ENCODE data around the gene TEX35.

Gene TEX35

GRCh38 chr1:178503849-178504248 is 9.1 kb upstream of the TEX35 start:
- no peaks in the 10 kb centered on the region for H3K36me3 ChIP-seq (ENCODE audit: insufficient read depth, low read depth, low read length)
- H3K4me1 ChIP-seq (ENCODE audit: insufficient read depth, low read length), result 0 out of 2 replicates have a peak, but pooled peaks cover 3% of the 10 kb centered on the region
- no peak overlapping the region for H3K4me3 ChIP-seq (ENCODE audit: low read length)
- H3K9me3 ChIP-seq (ENCODE audit: insufficient read depth, low read depth, low read length), result no peaks in the 10 kb centered on the region
- no peak overlapping the region for H3K27ac ChIP-seq (ENCODE audit: low read length)
- no peak overlapping the region for H3K9ac ChIP-seq (ENCODE audit: low read depth, low read length)
- no peaks in the 10 kb centered on the region for H3K27me3 ChIP-seq (ENCODE audit: insufficient read depth, low read length)

- H3K9me3 ChIP-seq (ENCODE audit: insufficient read depth, low read depth, low read length), result no peaks in the 10 kb centered on the region
- no peak overlapping the region for H3K9ac ChIP-seq (ENCODE audit: low read depth, low read length)
- no peak overlapping the region for H3K4me3 ChIP-seq (ENCODE audit: low read length)
- no peak overlapping the region for H3K27ac ChIP-seq (ENCODE audit: low read length)
- H3K4me1 ChIP-seq (ENCODE audit: insufficient read depth, low read length), result 0 out of 2 replicates have a peak, but pooled peaks cover 3% of the 10 kb centered on the region
- H3K36me3 ChIP-seq (ENCODE audit: insufficient read depth, low read depth, low read length), result no peaks in the 10 kb centered on the region
- no peaks in the 10 kb centered on the region for H3K27me3 ChIP-seq (ENCODE audit: insufficient read depth, low read length)
These were observed 8.6 kb upstream of the TEX35 start for GRCh38 chr1:178504286-178504685.

GRCh38 chr1:178506177-178506576 is 6.7 kb upstream of the TEX35 start:
- Histone ChIP-seq H3K9me3 (ENCODE audit: insufficient read depth, low read depth, low read length) (no peaks in the 10 kb centered on the region), H3K27me3 (ENCODE audit: insufficient read depth, low read length) (no peaks in the 10 kb centered on the region), H3K4me3 (ENCODE audit: low read length) (no peak overlapping the region), H3K9ac (ENCODE audit: low read depth, low read length) (no peak overlapping the region), H3K27ac (ENCODE audit: low read length) (no peak overlapping the region), H3K4me1 (ENCODE audit: insufficient read depth, low read length) (no peaks in the 10 kb centered on the region), H3K36me3 (ENCODE audit: insufficient read depth, low read depth, low read length) (no peaks in the 10 kb centered on the region)

DNA sequence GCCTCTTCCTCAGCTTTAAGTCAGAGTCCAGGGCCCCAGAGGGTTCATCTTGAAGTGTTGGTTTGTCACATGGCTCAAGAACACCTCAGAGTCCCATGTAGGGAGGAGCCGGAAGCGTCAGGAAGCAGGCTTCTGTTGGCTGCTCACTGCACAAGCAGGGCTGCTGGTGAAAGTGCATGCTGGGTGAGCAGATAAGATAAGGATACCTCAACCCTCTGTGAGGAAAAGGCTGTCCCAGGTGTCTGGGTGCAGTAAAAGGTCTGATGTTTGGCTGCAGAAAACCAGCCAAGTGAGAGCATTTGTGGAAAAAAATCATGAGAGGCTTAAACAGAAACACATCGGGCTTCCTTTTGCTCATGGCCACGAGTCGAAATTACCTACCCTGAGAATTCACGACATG is 6.2 kb upstream of the TEX35 start:
- Histone ChIP-seq H3K9me3 (ENCODE audit: insufficient read depth, low read depth, low read length) (no peaks in the 10 kb centered on the region), H3K9ac (ENCODE audit: low read depth, low read length) (no peak overlapping the region), H3K27ac (ENCODE audit: low read length) (no peak overlapping the region), H3K4me1 (ENCODE audit: insufficient read depth, low read length) (no peaks in the 10 kb centered on the region), H3K4me3 (ENCODE audit: low read length) (no peak overlapping the region), H3K27me3 (ENCODE audit: insufficient read depth, low read length) (no peaks in the 10 kb centered on the region), H3K36me3 (ENCODE audit: insufficient read depth, low read depth, low read length) (no peaks in the 10 kb centered on the region)

DNA sequence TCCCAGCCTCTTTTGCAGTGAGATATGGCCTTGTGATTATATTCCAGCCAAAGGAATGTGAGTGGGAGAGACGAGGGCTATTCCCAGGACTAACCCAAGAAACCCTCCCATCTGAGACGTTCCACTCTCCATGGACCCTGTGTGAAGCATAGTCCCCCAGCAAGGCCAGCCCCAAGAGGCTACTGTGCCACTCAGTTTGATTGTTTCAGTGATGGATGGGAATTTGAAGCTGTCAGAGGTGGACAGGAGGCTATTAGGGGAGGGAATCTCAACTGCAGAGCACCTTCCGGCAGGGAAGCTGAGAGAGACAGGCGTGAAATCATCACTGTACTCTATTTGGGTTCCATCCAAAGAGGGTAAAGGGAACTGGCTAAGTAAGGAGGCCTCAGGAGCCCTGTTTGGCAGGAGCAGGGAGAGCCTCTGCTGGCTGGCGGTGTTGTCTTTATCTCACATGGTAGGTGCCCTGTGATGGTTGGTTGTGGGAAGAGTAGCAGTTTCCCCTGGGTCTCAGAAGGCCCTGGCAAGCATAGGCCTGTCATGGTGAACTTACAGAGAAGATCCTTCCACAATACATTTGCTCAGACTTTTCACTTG is 3.4 kb upstream of the TEX35 start:
- no peaks in the 10 kb centered on the region for H3K36me3 ChIP-seq (ENCODE audit: insufficient read depth, low read depth, low read length)
- H3K9me3 ChIP-seq (ENCODE audit: insufficient read depth, low read depth, low read length), result no peaks in the 10 kb centered on the region
- H3K4me1 ChIP-seq (ENCODE audit: insufficient read depth, low read length), result no peaks in the 10 kb centered on the region
- H3K27ac ChIP-seq (ENCODE audit: low read length), result no peak overlapping the region
- H3K9ac ChIP-seq (ENCODE audit: low read depth, low read length), result no peak overlapping the region
- no peak overlapping the region for H3K4me3 ChIP-seq (ENCODE audit: low read length)
- no peaks in the 10 kb centered on the region for H3K27me3 ChIP-seq (ENCODE audit: insufficient read depth, low read length)

GRCh38 chr1:178510155-178510554 is 2.8 kb upstream of the TEX35 start:
- Histone ChIP-seq H3K4me3 (ENCODE audit: low read length) (no peak overlapping the region), H3K27me3 (ENCODE audit: insufficient read depth, low read length) (no peaks in the 10 kb centered on the region), H3K4me1 (ENCODE audit: insufficient read depth, low read length) (no peaks in the 10 kb centered on the region), H3K9me3 (ENCODE audit: insufficient read depth, low read depth, low read length) (no peaks in the 10 kb centered on the region), H3K36me3 (ENCODE audit: insufficient read depth, low read depth, low read length) (no peaks in the 10 kb centered on the region), H3K9ac (ENCODE audit: low read depth, low read length) (no peak overlapping the region), H3K27ac (ENCODE audit: low read length) (no peak overlapping the region)

GRCh38 chr1:178513278-178513983 is 522 bp downstream of the TEX35 start:
- Histone ChIP-seq H3K27me3 (ENCODE audit: insufficient read depth, low read length) (no peaks in the 10 kb centered on the region), H3K4me3 (ENCODE audit: low read length) (no peak overlapping the region), H3K27ac (ENCODE audit: low read length) (no peak overlapping the region), H3K36me3 (ENCODE audit: insufficient read depth, low read depth, low read length) (no peaks in the 10 kb centered on the region), H3K9me3 (ENCODE audit: insufficient read depth, low read depth, low read length) (no peaks in the 10 kb centered on the region), H3K4me1 (ENCODE audit: insufficient read depth, low read length) (no peaks in the 10 kb centered on the region), H3K9ac (ENCODE audit: low read depth, low read length) (no peak overlapping the region)

DNA sequence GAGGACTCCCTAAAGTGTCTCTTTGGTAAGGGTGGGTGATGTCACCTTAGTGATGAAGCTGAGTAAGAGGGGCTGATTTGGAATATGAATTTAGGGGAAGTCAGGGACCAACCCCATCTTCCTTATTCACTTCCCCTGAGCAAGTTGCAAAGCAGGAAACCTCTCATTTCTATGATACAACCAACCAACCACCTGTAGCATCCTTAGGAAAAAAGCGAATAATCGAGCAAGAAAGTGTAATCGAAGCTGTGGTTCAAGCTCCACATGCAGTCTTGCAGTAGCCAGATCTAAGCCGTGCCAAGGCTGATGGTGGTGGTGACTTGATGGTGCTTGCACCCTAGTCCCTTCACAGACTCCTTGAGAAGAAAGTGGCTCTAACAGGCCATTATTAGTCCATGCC is 3.2 kb downstream of the TEX35 start:
- H3K9me3 ChIP-seq (ENCODE audit: insufficient read depth, low read depth, low read length), result no peaks in the 10 kb centered on the region
- H3K4me3 ChIP-seq (ENCODE audit: low read length), result no peak overlapping the region
- no peaks in the 10 kb centered on the region for H3K36me3 ChIP-seq (ENCODE audit: insufficient read depth, low read depth, low read length)
- no peaks in the 10 kb centered on the region for H3K4me1 ChIP-seq (ENCODE audit: insufficient read depth, low read length)
- H3K9ac ChIP-seq (ENCODE audit: low read depth, low read length), result no peak overlapping the region
- H3K27me3 ChIP-seq (ENCODE audit: insufficient read depth, low read length), result no peaks in the 10 kb centered on the region
- no peak overlapping the region for H3K27ac ChIP-seq (ENCODE audit: low read length)

GRCh38 chr1:178518894-178519293 is 6.0 kb downstream of the TEX35 start:
- Histone ChIP-seq H3K36me3 (ENCODE audit: insufficient read depth, low read depth, low read length) (no peaks in the 10 kb centered on the region), H3K4me1 (ENCODE audit: insufficient read depth, low read length) (no peaks in the 10 kb centered on the region), H3K4me3 (ENCODE audit: low read length) (no peak overlapping the region), H3K27me3 (ENCODE audit: insufficient read depth, low read length) (no peaks in the 10 kb centered on the region), H3K9me3 (ENCODE audit: insufficient read depth, low read depth, low read length) (no peaks in the 10 kb centered on the region), H3K9ac (ENCODE audit: low read depth, low read length) (no peak overlapping the region), H3K27ac (ENCODE audit: low read length) (no peak overlapping the region)

- no peak overlapping the region for H3K9ac ChIP-seq (ENCODE audit: low read depth, low read length)
- no peaks in the 10 kb centered on the region for H3K36me3 ChIP-seq (ENCODE audit: insufficient read depth, low read depth, low read length)
- H3K27me3 ChIP-seq (ENCODE audit: insufficient read depth, low read length), result no peaks in the 10 kb centered on the region
- no peak overlapping the region for H3K4me3 ChIP-seq (ENCODE audit: low read length)
- no peaks in the 10 kb centered on the region for H3K4me1 ChIP-seq (ENCODE audit: insufficient read depth, low read length)
- H3K27ac ChIP-seq (ENCODE audit: low read length), result no peak overlapping the region
- no peaks in the 10 kb centered on the region for H3K9me3 ChIP-seq (ENCODE audit: insufficient read depth, low read depth, low read length)
These were observed 7.9 kb downstream of the TEX35 start for GRCh38 chr1:178520803-178521202.

GRCh38 chr1:178521241-178521640 is 8.3 kb downstream of the TEX35 start:
- Histone ChIP-seq H3K27me3 (ENCODE audit: insufficient read depth, low read length) (no peaks in the 10 kb centered on the region), H3K4me3 (ENCODE audit: low read length) (no peak overlapping the region), H3K9me3 (ENCODE audit: insufficient read depth, low read depth, low read length) (no peaks in the 10 kb centered on the region), H3K4me1 (ENCODE audit: insufficient read depth, low read length) (no peaks in the 10 kb centered on the region), H3K36me3 (ENCODE audit: insufficient read depth, low read depth, low read length) (no peaks in the 10 kb centered on the region), H3K9ac (ENCODE audit: low read depth, low read length) (no peak overlapping the region), H3K27ac (ENCODE audit: low read length) (no peak overlapping the region)

DNA sequence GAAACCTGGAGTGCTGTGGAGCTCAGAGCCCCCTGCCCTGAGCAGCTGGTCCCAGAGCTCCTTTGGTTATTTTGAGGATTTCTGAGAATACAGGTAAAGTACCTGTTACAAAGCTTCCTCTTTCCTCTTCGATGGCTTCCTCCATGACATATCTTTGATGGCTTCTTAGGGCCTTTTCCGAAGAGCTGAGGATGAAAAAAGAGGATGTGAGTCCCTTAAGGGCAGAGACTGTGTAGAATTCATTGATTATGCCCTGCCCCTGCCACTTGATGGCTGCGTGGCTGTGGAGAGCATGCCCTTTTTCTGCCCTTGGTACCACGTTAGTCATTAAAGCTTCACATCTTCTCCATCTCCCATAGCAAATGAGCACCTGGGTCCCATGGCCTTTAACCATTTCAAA is 14.2 kb downstream of the TEX35 start:
- Histone ChIP-seq H3K4me3 (ENCODE audit: low read length) (no peak overlapping the region), H3K9me3 (ENCODE audit: insufficient read depth, low read depth, low read length) (no peaks in the 10 kb centered on the region), H3K36me3 (ENCODE audit: insufficient read depth, low read depth, low read length) (no peaks in the 10 kb centered on the region), H3K27me3 (ENCODE audit: insufficient read depth, low read length) (no peaks in the 10 kb centered on the region), H3K27ac (ENCODE audit: low read length) (no peak overlapping the region), H3K9ac (ENCODE audit: low read depth, low read length) (no peak overlapping the region), H3K4me1 (ENCODE audit: insufficient read depth, low read length) (no peaks in the 10 kb centered on the region)
